NCI-H526 (cell line): ENCODE data around the gene STH.
"Not testable (repeated sequence)": the region's sequence is repeated elsewhere in the genome, so short reads cannot be mapped to it uniquely, and the experiment has no call there.

Experiments
- DNase-seq, 2 experiments: peaks; one replicate each; lab custom pipeline; 2025; lab: John Stamatoyannopoulos, UW

Gene STH, protein sequence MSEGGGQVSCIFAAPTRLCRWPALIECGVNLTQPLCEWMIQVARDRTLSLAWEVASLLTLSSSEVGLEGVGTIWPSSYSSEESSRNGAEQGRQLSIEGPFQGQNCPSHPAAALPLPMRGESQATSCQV

DNA sequence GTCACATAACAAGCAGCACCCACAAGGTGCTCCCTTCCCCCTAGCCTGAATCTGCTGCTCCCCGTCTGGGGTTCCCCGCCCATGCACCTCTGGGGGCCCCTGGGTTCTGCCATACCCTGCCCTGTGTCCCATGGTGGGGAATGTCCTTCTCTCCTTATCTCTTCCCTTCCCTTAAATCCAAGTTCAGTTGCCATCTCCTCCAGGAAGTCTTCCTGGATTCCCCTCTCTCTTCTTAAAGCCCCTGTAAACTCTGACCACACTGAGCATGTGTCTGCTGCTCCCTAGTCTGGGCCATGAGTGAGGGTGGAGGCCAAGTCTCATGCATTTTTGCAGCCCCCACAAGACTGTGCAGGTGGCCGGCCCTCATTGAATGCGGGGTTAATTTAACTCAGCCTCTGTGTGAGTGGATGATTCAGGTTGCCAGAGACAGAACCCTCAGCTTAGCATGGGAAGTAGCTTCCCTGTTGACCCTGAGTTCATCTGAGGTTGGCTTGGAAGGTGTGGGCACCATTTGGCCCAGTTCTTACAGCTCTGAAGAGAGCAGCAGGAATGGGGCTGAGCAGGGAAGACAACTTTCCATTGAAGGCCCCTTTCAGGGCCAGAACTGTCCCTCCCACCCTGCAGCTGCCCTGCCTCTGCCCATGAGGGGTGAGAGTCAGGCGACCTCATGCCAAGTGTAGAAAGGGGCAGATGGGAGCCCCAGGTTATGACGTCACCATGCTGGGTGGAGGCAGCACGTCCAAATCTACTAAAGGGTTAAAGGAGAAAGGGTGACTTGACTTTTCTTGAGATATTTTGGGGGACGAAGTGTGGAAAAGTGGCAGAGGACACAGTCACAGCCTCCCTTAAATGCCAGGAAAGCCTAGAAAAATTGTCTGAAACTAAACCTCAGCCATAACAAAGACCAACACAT is at the start of gene STH:
STH (plus strand) TSS at position 264 of the 913 bp plus-strand sequence; CDS start at position 294, 30 bp downstream.
- no peak for DNase-seq

DNA sequence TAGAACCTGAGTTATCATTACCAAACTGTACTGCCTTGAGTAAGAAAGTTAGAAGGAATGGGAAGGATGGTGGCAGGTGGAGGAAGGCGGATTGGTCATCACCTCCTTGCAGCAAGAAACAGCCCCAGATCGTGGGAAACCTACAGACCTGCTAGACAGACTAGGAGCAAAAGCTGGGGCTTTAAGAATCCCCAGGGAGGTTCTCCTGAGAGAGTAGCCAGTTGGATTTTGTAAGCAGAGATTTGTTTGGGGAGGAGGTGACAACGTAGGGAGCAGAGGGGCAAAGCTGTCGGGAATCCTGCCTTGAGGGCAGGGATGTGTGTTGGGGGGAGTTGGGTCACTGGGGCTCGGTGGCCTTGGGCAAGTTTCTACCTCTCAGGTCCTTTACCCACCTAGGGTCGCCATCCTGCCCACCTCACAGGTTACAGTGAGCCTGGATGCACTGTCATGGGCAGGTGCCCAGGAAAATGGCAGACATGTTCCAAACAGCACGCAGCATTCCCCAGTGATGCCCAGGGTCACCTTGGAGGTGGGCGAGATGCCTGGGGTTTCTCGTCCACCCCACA is 49.2 kb upstream of the STH start:
- DNase-seq = no peak

DNA sequence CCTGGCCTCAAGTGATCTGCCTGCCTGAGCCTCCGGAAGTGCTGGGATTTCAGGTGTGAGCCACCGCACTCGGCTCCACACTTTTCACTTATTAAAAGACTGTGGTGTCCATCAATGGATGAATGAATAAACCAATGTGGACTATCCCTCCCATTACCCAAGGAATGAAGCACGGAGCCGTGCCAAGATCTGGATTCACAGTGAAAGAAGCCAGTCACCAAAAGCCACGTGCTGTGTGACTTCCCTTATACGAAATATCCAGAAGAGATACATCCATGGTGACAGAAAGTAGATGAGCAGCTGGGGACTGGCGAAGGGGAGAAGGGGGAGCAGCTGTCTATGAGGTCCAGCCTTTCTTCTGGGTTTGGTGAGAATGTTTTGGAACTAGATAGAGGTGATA is 48.2 kb upstream of the STH start:
- DNase-seq = no peak

DNA sequence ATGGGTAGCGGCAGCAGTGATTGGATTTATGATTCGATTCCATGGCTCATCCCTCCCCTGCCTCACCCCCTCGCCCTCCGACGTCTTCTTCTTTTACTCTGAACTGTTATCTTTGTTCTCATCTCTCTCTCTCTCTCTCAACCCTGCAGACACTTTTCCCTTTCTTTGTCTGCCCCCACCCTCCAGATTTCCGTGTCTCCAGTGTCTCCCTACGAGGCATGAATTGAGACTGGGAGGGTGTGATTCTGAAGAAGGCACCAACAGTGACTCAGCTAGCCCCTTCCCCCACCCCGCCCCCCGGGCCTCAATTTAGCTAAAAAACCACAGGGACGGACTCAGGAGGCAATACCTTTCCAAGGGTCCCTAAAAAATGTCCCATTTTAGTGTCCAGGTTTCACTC is 47.6 kb upstream of the STH start:
- DNase-seq = no peak

DNA sequence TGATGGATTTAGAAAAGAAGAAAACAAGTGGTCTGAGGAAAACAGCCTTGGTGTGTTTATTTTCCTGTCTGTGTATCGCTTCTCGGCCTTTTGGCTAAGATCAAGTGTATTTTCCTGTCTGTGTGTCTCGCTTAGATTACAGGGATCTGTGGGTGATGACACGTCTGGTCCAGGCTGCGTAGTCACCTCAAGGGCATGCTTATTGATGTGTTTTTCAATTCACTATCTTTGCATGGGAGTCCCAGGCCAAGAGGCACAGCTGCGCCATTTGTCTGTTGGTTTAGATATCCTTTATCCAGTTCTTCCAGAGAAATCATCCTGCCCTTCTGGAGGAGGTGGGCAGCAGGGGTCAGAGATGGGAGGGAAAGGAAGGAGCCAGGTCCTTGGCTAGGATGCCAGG is 47.1 kb upstream of the STH start:
- DNase-seq = no peak

DNA sequence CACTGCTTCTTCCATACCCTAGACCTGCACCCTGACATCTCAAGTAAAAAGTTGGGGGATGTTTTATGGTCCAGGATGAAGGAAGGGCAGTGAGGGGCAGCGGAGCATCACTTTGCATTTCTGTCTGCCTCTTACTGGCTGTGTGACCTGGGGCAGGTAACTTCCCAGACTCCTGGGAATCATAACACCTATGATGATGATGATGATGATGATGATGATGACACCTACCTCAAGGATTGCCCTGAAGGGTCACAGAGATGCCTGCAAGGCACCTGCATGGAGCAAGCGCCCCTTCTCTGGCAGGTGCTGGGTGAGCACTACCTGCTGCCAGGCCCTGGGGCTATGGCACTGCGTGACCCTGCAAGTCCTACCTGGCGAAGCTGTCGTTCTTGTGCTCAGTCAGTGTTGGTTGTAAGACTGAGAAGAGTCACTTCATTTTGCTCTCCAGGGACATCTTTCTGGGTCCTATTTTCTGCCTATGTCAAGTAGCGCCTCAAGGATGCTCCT is 46.2 kb upstream of the STH start:
- no peak for DNase-seq

DNA sequence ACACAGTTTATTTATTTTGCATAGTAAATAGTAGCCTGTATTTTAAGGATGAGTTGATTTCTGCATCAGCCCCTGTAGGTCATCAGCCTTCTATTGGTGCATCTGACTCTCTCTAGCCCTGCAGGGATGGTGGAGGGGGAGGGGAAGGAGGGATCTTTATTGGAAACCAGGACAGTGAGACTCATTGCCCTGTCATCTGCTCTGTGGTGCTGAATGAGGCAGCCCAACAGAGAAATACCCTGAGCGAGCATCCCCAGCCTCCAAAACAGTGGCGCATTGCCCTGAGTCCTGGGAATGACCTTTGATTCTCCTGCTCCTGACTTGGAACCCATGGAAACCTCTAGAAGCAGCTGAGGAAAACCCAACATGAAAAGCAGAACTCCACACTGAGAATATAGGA is 45.5 kb upstream of the STH start:
- DNase-seq = no peak

DNA sequence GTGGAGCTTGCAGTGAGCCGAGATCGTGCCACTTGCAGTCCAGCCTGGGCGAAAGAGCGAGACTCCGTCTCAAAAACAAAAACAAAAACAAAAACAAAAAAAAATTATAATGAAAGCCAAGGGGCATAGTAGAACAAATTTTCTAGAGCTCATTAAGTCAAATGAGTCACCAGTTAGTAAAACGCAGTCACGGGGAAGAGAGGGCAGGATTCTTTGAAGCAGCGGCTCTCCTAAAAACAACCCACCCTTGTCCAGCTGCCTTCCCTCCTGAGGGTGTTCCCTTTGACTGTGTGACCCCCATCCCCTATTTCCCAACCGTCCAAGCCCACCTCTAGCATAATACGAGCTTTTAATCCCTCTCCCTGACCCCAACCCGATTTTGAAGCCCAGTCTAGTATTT is 44.1 kb upstream of the STH start:
- no peak for DNase-seq

DNA sequence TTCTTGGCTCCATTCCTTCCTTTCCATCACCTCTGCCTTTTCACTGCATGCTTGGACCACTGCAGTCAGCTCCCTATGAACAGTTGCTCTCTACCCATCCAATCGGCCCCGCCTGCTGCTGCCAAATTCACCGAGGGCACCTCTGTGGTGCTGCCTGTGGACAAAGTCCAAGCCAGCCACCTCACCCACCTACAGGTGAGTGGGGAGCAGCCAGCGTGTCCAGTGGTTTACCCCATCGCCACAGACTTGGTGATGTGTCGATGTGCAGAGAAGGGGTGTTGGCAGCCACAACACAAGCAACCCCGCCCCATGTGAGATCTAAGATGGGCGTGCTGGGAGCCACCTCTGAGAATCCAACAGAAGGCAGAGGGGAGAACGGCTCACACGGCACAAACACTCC is 43.7 kb upstream of the STH start:
- no peak for DNase-seq

DNA sequence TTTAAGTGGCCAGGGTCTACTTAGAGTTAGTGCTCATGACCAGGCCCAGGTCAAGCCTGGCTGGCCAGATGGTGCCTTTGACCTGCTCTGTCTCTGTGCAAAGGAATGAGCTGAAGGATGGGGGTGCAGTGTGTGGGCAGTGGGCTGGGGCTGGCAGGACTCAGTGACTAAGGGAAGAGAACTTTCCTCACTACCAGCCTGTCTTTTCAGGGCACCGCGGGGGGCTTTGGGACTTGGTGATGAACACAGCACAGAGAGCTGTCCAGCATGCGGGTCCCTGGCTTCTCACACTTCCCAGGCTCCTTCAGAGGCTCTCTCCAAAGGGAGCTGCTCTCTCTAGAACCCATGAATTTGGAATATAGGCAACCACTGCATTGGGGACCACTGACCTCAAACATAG is 43.0 kb upstream of the STH start:
- DNase-seq = no peak

DNA sequence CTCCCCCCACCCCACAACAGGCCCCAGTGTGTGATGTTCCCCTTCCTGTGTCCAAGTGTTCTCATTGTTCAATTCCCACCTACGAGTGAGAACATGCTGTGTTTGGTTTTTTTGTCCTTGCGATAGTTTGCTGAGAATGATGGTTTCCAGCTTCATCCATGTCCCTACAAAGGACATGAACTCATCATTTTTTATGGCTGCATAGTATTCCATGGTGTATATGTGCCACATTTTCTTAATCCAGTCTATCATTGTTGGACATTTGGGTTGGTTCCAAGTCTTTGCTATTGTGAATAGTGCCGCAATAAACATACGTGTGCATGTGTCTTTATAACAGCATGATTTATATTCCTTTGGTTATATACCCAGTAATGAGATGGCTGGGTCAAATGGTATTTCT is 42.3 kb upstream of the STH start:
- DNase-seq = not testable (repeated sequence)

DNA sequence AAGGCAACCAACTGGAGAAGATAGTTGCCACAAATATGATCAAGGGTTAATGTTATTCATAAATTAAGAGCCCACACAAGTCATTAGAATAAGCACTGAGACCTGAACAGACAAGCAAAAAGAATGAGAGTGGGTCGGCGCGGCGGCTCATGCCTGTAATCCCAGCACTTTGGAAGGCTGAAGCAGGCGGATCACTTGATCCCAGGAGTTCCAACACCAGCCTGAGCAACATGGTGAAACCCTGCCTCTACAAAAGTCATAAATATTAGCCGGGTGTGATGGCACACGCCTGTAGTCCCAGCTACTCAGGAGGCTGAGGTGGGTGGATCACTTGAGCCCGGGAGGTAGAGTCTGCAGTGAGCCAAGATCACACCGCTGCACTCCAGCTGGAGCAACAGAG is 40.7 kb upstream of the STH start:
- DNase-seq = no peak

DNA sequence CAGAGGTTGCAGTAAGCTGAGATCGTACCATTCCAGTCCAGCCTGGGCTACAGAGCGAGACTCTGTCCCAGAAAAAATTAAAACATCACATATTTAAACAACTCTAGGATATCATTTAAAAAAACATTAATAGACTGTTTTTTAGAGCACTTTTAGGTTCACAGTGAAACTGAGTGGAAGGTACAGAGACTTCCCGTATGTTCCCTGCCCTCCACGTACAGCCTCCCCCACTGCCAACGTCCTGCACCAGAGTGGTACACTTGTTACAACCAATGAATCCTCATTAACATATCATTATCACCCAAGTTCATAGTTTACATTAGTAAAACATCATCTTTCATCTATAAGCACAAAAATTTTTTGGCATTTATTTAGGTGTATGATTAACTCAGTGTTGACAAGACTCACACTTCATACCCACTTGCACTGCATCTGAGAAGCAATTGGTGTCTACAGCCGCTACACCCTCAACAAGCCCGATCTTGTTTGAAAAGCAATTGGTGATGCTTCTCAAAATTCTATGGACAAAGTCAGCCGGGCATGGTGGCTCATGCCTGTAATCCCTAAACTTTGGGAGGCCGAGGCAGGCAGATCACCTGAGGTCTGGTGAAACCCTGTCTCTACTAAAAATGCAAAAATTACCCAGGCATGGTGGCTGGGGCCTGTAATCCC is 39.9 kb upstream of the STH start:
- no peak for DNase-seq

DNA sequence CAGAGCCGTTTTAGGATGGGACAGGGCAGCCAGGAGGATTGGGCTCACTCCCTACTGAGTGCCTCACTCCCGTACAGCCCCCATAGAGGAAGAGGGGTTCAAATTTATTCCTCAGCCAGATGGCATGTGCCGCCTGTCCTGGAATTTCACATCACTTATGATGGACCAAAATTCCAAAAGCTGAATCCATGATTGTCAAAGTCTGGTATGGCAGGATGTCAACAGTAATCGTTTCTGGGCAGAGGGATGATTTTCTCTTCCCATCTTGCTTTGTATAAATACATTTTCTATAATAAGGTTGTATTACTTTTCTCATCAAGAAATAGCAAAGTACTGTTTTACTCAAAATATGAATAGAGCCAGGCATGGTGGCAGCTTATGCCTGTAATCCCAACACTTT is 38.7 kb upstream of the STH start:
- no peak for DNase-seq

DNA sequence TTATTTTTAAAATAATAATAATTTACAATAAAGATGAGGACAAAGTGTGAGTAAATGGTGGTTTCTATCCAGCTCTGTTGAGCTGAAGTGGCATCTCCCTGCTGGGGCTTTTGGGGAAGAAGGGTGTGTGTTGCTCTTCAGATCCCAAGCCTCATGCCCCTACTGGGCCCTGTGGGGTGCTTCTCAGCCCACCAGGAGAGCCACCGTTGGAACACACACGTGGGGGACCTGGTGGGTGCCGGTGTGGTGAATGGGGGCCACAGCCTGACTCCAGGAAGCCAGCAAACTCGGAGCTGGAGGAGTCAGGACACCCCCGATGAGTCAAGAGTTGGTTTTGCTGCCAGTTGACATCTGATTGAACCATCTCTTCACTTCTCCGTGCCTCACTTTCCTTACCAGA is 37.8 kb upstream of the STH start:
- DNase-seq = no peak

DNA sequence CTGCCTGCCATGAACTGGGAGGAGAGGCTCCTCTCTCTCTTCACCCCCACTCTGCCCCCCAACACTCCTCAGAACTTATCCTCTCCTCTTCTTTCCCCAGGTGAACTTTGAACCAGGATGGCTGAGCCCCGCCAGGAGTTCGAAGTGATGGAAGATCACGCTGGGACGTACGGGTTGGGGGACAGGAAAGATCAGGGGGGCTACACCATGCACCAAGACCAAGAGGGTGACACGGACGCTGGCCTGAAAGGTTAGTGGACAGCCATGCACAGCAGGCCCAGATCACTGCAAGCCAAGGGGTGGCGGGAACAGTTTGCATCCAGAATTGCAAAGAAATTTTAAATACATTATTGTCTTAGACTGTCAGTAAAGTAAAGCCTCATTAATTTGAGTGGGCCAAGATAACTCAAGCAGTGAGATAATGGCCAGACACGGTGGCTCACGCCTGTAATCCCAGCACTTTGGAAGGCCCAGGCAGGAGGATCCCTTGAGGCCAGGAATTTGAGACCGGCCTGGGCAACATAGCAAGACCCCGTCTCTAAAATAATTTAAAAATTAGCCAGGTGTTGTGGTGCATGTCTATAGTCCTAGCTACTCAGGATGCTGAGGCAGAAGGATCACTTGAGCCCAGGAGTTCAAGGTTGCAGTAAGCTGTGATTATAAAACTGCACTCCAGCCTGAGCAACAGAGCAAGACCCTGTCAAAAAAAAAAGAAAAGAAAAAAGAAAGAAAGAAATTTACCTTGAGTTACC is 36.7 kb upstream of the STH start:
- no peak for DNase-seq

DNA sequence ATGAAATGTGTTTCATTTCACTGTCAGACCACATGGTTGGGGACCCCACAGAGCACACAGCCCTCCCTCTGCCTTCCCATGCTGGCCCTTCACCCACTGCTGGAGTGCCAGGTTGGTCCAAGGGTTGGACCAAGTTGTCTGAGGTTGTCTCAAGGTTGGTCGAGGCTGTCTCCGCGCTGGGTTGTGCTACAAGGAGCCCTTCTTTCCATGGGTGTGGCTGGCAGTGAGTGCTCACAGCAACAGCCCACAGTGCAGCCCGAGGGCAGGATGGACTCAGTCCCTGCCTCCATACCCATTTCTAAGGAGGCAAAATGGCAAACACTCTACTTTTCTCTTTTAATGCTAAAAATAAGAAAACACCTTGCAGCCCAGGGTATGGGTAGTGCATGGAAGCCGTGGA is 35.8 kb upstream of the STH start:
- no peak for DNase-seq

DNA sequence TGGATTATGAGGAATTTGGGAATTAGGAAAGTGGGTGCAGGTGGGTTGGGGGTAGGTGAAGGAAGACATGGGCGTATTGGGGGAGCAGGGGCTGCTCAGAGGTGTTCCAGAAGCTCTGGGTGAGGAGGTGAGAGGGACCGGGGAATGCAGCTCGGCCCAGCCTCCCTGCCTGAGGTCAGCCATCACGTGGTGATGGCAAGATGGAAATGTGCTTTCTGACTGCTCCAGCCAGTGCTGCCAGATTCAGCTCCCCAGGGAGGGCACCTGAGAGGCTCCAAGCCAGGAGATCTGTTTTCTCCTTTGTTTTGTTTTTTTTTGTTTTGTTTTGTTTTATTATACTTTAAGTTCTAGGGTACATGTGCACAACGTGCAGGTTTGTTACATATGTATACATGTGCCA is 35.2 kb upstream of the STH start:
- DNase-seq = peak; percentile 31 to 68

DNA sequence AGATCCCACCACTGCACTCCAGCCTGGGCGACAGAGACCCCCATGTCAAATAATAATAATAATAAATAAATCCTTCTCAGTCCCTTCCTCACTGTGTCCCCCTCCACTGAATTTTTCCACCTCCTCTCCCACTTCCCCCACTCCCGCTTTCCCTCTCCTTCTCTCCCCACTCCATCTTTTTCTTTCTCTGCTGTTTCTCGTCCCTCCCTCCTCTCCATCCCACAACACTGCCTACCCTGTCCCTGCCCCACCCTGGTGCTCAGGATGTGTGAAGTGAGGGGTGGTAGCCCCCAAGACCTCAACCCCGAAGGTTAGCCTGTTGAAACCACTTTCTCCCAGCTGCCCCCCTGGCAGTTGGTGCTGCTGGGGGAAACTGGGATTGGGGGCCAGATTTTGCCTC is 34.4 kb upstream of the STH start:
- no peak for DNase-seq

DNA sequence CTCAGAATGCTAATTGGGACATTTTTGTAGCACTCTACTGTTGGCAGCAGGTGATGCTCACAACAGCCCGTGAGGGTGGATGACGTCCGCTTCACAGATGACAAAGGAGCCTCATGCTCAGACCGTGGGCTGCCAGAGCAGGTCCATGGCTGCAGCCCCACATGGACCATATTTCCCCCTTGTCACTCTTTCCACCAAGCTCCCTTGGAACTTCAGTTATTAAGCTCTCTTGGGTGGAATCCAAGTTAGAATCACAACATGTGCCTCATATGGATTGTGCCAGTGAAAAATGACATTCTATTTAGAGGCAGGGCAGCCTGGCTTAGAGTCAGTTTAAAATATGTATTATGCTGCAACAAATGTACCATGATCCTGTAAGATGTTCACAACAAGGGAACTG is 33.2 kb upstream of the STH start:
- no peak for DNase-seq

DNA sequence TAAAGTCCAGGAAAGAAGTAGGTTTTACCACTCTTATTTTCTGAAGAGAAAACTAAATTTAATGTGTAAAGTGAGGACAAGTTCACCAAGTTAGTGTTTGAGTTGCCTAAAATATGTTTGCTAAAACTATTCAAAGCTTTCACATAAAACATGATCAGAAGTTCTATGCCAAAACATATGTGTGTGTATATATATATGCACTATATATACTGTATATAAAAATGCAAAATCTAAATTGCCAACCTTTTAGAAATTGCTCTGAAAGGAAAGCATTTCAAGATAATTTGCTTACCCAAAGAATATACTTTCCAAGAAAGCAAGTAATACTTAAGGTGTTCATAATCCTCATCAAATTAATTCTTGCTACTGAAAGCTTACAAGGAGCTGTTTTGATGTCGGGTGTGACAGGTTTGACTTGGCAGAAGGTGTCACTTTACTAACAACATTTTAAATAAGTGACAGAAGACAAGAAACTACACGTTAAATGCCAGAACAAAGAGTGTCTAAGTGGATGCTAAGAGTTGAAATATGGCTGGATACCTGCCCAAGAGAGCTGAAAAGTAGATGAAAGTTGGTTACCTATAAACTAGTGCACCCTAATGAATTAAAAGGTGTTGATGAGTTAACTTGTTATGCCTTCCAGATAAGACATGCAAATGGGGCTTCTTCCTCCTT is 32.3 kb upstream of the STH start:
- no peak for DNase-seq
